Fibroblast of lung (primary cell): ENCODE measurements around the gene SENP6.

Source experiments
- CTCF ChIP-seq, 2 donors: IDR thresholded peaks in 1 of 2; conservative IDR thresholded peaks in 1 of 2; 1 replicate in 1 of 2; 2 replicates in 1 of 2; pipeline ENCODE4 v1.5.1; 2011 to 2012; ENCODE audit warnings: low read length in 2 of 2, control low read depth in 1 of 2, inconsistent platforms in 1 of 2, low read depth in 1 of 2, mild to moderate bottlenecking in 1 of 2
- EZH2 ChIP-seq: IDR thresholded peaks from 2 replicates; pipeline ENCODE4 v1.5.1; 2012; ENCODE audit warnings: low read length, control low read depth, mild to moderate bottlenecking; ENCODE audit errors: missing control alignments

- no peak for TF ChIP-seq CTCF (conservative IDR thresholded peaks at IDR 0.05 in 1 of 2, IDR thresholded peaks at IDR 0.05 in 1 of 2; ENCODE audit: low read depth in 1 of 2, low read length in 2 of 2)
- no peak for TF ChIP-seq EZH2
These were observed 91.9 kb downstream of the SENP6 start for GRCh38 chr6:75693534-75693933.
